ENCODE results near the gene KCND3.

DNA sequence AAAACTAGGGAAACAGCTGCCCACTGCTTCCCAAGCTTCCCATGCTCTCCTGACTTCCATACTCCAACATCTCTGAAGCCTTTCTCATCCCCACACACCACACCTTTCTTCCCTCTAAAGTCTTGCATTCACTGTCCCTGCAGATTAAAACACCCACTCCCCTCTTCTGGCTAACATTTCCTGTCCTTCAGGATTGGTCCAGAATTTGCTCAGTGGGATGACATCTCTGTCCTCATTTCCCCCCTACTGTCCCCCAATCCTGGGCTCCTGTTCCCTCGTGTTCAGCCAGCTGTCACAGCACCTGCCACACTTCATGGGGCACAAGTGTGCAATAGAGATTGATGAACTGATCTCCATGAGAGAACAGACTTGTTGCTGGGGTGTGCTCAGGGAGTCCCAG is 82.7 kb downstream of the KCND3 start:
- TF ChIP-seq CTCF (IDR thresholded peaks at IDR 0.05) (no peak), POLR2A (IDR thresholded peaks at IDR 0.05) (no peak)
